Right lobe of liver (tissue), 4 donors: ENCODE results near the gene LYPD3.

Experiments used
- POLR2A ChIP-seq: fragments of 450-650 bp; IDR thresholded peaks from one replicate; pipeline ENCODE4 v1.6.1; 2017; ENCODE audit warnings: antibody characterized with exemption, mild to moderate bottlenecking
- TF ChIP-seq, protein P1 (sequence below), 4 donors: fragments of 200-600 bp in 3 of 4; fragments of 450-650 bp in 1 of 4; IDR thresholded peaks; one replicate each; pipeline versions ENCODE4 v1.5.1 to v1.8.0; 2016 to 2022; ENCODE audit warnings: antibody characterized with exemption in 4 of 4, mild to moderate bottlenecking in 2 of 4
- donor health status: DM: no; HTN: no; CAD: no.
- donor health status: DM: no; HTN: no; CAD: no.
- donor health status: DM: no; HTN: yes; CAD: no.

DNA sequence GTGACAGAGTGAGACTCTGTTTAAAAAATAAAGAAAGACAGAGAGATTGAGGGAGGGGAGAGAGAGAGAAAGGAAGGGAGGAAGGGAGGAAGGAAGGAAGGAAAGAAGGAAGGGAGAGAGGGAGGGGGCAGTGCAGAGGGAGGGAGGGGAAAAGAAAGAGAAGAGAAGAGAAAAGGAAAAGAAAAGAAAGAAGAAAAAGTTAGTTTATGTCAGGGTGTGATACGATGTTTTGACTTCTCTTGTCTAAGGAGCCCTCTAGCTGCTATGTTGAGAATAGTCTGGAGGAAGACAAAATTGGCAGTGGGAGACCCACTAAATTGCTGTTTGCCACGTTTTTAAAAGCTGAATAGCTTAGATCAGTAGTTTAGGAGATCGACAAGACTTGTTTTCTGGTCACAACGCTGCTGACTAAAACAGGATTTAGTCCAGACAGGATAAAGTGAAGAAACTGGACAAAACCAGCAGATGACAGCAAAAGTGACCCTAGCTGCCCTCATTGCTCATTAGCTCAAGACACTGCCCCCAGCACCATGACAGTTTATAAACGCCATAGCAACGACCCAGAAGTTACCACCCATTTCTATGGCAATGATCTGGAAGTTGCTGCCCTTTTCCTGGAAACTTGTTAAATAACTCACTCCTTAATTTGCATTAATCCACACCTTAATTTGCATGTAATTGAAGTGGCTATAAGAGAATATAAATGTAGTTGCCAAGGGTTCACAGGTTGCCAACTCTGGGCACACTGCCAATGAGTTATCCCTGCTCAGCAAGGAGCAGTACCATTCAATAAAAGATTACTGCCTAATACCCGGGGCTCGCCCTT lies 39.6 kb downstream of the LYPD3 start:
- TF ChIP-seq POLR2A, result no peak
- TF ChIP-seq, protein P1, sequence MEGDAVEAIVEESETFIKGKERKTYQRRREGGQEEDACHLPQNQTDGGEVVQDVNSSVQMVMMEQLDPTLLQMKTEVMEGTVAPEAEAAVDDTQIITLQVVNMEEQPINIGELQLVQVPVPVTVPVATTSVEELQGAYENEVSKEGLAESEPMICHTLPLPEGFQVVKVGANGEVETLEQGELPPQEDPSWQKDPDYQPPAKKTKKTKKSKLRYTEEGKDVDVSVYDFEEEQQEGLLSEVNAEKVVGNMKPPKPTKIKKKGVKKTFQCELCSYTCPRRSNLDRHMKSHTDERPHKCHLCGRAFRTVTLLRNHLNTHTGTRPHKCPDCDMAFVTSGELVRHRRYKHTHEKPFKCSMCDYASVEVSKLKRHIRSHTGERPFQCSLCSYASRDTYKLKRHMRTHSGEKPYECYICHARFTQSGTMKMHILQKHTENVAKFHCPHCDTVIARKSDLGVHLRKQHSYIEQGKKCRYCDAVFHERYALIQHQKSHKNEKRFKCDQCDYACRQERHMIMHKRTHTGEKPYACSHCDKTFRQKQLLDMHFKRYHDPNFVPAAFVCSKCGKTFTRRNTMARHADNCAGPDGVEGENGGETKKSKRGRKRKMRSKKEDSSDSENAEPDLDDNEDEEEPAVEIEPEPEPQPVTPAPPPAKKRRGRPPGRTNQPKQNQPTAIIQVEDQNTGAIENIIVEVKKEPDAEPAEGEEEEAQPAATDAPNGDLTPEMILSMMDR (IDR thresholded peaks at IDR 0.05), result peak in 3 of 4 donors; percentile 19 to 32 (median 25)
